Measurements from ENCODE around the gene ATP8A2.
"Not testable (repeated sequence)": the region's sequence is repeated elsewhere in the genome, so short reads cannot be mapped to it uniquely, and the experiment has no call there.

ATP8A2 gene

DNA sequence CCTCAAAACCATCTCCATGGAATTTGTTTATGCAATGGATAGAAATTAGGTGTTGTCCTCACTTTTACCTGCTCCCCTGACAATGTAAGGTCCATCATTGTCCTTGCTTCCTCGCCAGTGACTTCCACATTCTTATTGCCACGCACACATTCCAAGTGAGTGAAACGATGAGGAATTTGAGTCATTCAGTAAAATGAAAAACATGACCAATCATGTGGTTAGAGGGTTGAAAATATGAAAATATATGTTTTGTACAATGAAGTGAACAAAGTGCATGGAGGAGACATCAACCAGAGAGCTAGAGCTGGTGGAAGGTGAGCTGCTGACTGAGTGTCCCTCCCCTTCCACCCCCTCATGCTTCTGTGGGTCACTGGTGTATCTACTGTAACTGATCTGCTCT, 91.7 kb downstream of the ATP8A2 start:
- DNase-seq (ENCODE audit: low spot score), result no peak

DNA sequence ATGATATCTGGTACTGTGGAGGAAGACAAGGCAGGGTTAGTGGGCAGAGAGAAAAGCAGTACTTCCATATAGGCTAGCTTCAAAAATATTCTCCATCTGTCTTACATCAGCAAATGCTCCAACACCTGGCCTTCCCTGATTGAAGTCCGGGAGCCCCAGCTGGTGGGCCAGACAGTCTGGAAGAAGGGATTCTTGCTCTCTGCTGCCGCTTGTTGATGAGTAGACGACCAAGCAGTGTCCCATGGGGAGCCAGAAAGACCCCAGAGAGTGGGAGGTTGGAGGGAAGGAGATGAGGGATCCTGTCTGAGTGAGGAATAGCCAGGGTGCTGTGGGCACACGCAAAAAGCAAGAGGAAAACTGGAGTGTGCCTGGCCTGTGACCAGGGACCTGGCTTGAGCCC, 95.1 kb downstream of the ATP8A2 start:
- no peak for DNase-seq (ENCODE audit: low spot score)

- peak; percentile 69 for DNase-seq (ENCODE audit: low spot score)
Observed at GRCh38 chr13:25468325-25469168, 96.8 kb downstream of the ATP8A2 start.

- peak; percentile 26 for DNase-seq (ENCODE audit: low spot score)
Observed at GRCh38 chr13:25469169-25469525, 97.4 kb downstream of the ATP8A2 start.

DNA sequence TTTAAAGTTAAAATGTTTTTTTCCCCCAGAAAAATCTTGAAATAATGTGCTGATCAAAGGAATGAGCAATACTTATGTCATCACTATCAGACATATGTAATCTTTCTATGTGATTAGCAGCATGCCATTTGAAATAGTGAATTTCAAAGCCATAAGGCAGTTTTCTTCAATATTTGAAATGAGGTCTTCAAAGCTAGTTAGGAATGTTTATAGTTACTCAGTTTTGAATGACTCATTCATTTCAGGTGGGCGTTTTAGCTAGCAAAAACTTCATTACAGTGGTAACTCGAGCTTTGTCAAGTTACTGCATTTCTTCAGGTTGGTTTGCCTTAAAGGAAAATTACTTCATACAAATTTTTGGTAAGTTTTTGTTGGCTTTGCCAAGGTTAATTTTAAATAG, 102.1 kb downstream of the ATP8A2 start:
- DNase-seq (ENCODE audit: low spot score), result no peak

- no peak for DNase-seq (ENCODE audit: low spot score)
Observed at GRCh38 chr13:25478186-25478585, 106.4 kb downstream of the ATP8A2 start.

DNA sequence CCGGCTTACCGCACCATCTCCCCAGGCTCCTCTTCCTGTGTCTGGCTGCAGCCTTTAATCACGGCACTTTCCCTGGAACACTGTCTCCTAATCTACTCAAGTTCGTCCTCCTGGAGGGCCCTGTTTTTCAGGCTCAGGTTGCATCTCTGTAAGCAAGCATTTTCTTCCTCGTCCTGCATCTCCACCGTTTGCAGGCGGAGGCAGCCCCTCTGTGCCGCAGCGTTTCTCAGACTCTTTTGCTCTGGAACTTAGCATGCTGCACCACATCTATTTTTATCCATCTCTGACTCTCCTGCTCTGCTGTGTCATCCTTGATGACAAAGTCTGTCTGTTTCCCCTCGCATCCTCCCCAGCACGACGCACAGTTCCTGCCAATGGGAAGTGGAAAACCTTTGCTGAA, 117.5 kb downstream of the ATP8A2 start:
- DNase-seq (ENCODE audit: low spot score), result peak; percentile 90

- peak; percentile 73 for DNase-seq (ENCODE audit: low spot score)
Observed at GRCh38 chr13:25490236-25490635, 118.5 kb downstream of the ATP8A2 start.

DNA sequence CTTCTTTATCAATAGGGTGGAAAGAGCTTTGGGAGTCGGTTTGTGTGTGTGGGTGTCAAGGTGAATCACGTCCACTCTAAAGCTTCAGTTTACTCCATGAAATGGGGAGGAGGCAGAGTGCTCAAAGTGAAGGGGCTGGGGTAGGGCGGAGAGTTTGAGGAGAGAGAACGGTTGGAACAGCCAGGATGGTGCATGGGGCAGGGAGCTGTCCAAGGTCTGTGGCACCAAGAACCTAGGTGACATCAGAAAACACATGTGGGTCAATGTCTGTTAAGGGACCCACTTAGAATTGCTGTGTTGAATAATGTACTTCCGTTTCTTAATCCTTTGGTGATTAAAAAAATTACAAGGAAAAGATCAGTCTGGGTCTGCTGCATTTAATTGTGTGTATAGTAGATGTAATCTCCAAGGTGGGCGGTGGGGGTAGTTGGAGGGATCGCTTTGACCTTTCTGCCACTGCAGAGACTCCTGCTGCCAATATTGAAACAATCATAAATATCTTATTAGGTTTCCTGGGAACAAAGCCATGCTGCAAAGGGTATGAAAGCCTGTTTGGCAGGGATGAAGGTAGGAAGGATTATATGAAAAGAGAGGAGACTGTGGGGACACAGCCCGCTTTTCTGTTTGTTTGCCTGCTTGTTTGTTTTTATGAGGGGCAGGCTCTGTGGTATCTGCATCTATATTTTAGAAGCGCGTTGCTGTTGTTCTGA, 122.3 kb downstream of the ATP8A2 start:
- DNase-seq (ENCODE audit: low spot score), result peak; percentile 63

GRCh38 chr13:25494698-25495411, 123.1 kb downstream of the ATP8A2 start:
- DNase-seq (ENCODE audit: low spot score), result peak; percentile 85

- no peak for DNase-seq (ENCODE audit: low spot score)
Observed at GRCh38 chr13:25501231-25501630, 129.5 kb downstream of the ATP8A2 start.

- DNase-seq (ENCODE audit: low spot score), result no peak
Observed at GRCh38 chr13:25502031-25502430, 130.3 kb downstream of the ATP8A2 start.

DNA sequence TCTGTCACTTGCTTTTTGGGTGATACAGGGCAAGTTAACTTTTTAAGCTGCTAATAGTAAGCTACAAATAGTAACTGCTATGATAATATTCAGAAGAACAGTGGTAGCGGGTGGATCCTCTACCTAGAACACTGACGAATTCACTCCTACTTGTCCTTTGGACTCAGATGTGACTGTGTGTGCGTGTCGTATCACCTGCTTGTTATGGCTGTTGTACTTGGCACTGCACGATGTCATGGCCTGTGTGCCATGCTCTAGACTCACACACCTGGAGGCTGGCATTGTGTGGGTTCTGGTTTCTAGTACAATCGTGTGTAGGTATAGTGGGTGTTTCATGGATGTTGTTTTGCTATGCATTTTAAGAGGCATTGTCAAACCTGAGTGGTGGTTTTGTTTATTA, 130.8 kb downstream of the ATP8A2 start:
- no peak for DNase-seq (ENCODE audit: low spot score)

- DNase-seq (ENCODE audit: low spot score), result no peak
Observed at GRCh38 chr13:25503856-25504255, 132.1 kb downstream of the ATP8A2 start.

DNA sequence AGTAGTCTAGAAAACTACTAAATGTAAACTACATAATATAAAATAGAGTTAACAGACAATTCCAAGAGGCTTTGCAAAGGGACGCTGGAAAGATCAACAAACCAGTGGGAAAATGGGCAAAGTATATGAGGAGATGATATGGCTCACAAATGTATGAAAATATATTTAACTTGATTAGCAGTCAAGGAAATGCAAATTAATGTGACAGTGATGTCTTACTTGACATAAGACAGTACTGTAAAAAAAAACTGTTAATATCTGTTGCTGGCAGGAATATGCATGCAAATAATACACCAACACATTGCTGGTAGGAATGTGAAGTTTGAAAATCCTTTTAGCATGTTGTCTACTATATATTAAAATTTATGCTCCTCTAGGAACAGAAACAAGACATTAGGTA, 136.1 kb downstream of the ATP8A2 start:
- DNase-seq (ENCODE audit: low spot score), result no peak

GRCh38 chr13:25513060-25513459, 141.3 kb downstream of the ATP8A2 start:
- DNase-seq (ENCODE audit: low spot score), result not testable (repeated sequence)

- DNase-seq (ENCODE audit: low spot score), result no peak
Observed at GRCh38 chr13:25518441-25518840, 146.7 kb downstream of the ATP8A2 start.

- DNase-seq (ENCODE audit: low spot score), result no peak
Observed at GRCh38 chr13:25525884-25526283, 154.1 kb downstream of the ATP8A2 start.

GRCh38 chr13:25528266-25528665, 156.5 kb downstream of the ATP8A2 start:
- DNase-seq (ENCODE audit: low spot score), result peak; percentile 81

GRCh38 chr13:25529425-25529824, 157.7 kb downstream of the ATP8A2 start:
- DNase-seq (ENCODE audit: low spot score), result no peak

DNA sequence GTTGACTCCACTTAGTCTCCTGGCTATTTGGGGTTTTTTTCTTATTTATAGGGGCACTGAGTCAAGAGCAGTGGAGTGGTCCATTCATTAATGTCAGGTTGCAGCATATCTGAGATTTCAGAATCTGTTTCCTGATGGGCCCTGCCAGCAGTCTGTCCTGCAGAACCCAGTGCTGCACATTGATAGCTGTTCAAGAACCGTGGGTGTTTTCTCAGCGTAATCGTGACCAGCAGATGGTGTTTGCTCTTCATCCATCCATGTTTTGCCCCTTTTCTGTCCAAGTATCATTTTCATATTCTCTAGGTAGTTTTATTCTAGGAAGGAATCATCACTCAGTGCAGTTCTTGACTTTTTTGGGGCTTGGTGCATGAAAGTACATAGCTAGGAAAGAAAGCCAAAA, 166.5 kb downstream of the ATP8A2 start:
- DNase-seq (ENCODE audit: low spot score), result peak; percentile 57

DNA sequence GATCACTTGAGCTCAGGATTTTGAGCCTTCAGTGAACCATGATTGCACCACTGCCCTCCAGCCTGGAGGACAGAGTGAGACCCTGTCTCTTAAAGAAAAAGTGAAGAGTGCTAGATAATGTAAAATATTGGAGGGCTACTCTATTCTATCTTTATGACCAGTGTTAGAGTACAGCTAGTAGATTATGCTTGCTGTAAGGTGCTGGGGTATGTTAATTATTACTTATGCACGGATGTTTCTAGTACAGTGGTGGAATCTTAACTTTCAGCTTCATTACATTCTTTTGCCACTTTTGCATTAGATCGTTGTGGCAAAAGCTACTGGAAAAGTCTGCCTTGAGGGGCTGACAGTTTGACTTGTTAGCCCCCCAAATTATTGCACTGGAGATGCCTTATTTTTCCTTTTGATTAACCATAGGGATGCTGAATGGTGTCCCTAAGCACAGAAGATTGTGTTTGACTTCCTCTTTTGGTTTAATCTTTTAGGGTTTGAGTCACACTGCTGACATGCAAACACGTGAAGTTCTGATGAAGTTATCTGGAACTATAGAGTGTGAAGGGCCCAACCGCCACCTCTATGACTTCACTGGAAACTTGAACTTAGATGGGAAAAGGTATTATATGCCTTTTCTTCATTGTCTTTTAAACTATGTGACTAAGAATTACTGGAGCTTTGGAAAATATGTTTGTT, 169.8 kb downstream of the ATP8A2 start:
- DNase-seq (ENCODE audit: low spot score), result no peak
